Measurements from ENCODE around the gene ENHO. TPM values are rescaled to one million over a fixed set of nuclear protein-coding genes. Genes with fewer than 3 reads are reported as not detected.
A peak's percentile ranks its signal among the peaks of the same experiment; 100 is the strongest.
"Not testable (repeated sequence)": the region's sequence is repeated elsewhere in the genome, so short reads cannot be mapped to it uniquely, and the experiment has no call there.

The ENHO gene
- polyA plus RNA-seq, 1 donor from 2014 or later: not detected

GRCh38 chr9:34550681-34551270, 28.0 kb upstream of the ENHO start:
- peaks cover 0 to 1% (median 0%) of the 10 kb centered on the region in 3 donors for H3K4me1 Mint-ChIP-seq
- peak overlapping the region in 1 of 4 donors; percentile 23 for H3K4me3 Mint-ChIP-seq
- no peaks in the 10 kb centered on the region for H3K9me3 Mint-ChIP-seq
- H3K27ac Mint-ChIP-seq: no peak overlapping the region
- H3K36me3 Mint-ChIP-seq: no peaks in the 10 kb centered on the region
- H3K27me3 Mint-ChIP-seq: peaks cover 14% of the 10 kb centered on the region

- no peak overlapping the region for H3K27ac Mint-ChIP-seq
- no peaks in the 10 kb centered on the region for H3K9me3 Mint-ChIP-seq
- H3K4me3 Mint-ChIP-seq: no peak overlapping the region
- H3K4me1 Mint-ChIP-seq: peaks cover 0 to 1% (median 0%) of the 10 kb centered on the region in 3 donors
- no peaks in the 10 kb centered on the region for H3K36me3 Mint-ChIP-seq
- H3K27me3 Mint-ChIP-seq: peaks cover 14% of the 10 kb centered on the region
These were observed 27.4 kb upstream of the ENHO start for GRCh38 chr9:34550016-34550680.

- peaks cover 10% of the 10 kb centered on the region for H3K27me3 Mint-ChIP-seq
- H3K36me3 Mint-ChIP-seq: no peaks in the 10 kb centered on the region
- no peaks in the 10 kb centered on the region for H3K4me1 Mint-ChIP-seq
- no peaks in the 10 kb centered on the region for H3K9me3 Mint-ChIP-seq
- H3K4me3 Mint-ChIP-seq: no peak overlapping the region
- no peak overlapping the region for H3K27ac Mint-ChIP-seq
These were observed 26.6 kb upstream of the ENHO start for GRCh38 chr9:34549407-34549732.

- Mint-ChIP-seq H3K27me3 (peaks cover 11% of the 10 kb centered on the region), H3K36me3 (no peaks in the 10 kb centered on the region), H3K27ac (peak overlapping the region in 1 of 3 donors; percentile 15), H3K9me3 (no peaks in the 10 kb centered on the region), H3K4me3 (no peak overlapping the region), H3K4me1 (no peaks in the 10 kb centered on the region)
These were observed 25.3 kb upstream of the ENHO start for GRCh38 chr9:34547960-34548611.

- Mint-ChIP-seq H3K4me3 (no peak overlapping the region), H3K36me3 (no peaks in the 10 kb centered on the region), H3K27me3 (peaks cover 11% of the 10 kb centered on the region), H3K9me3 (no peaks in the 10 kb centered on the region), H3K4me1 (no peaks in the 10 kb centered on the region), H3K27ac (no peak overlapping the region)
These were observed 24.3 kb upstream of the ENHO start for GRCh38 chr9:34546834-34547827.

GRCh38 chr9:34546102-34546833, 23.5 kb upstream of the ENHO start:
- Mint-ChIP-seq H3K9me3 (no peaks in the 10 kb centered on the region), H3K4me1 (no peaks in the 10 kb centered on the region), H3K27me3 (peaks cover 11% of the 10 kb centered on the region), H3K4me3 (no peak overlapping the region), H3K27ac (no peak overlapping the region), H3K36me3 (no peaks in the 10 kb centered on the region)

- Mint-ChIP-seq H3K27ac (no peak overlapping the region), H3K36me3 (no peaks in the 10 kb centered on the region), H3K27me3 (peaks cover 11% of the 10 kb centered on the region), H3K9me3 (no peaks in the 10 kb centered on the region), H3K4me1 (no peaks in the 10 kb centered on the region), H3K4me3 (no peak overlapping the region)
These were observed 22.7 kb upstream of the ENHO start for GRCh38 chr9:34545497-34545896.

- H3K9me3 Mint-ChIP-seq: no peaks in the 10 kb centered on the region
- H3K27ac Mint-ChIP-seq: no peak overlapping the region
- no peak overlapping the region for H3K4me3 Mint-ChIP-seq
- peaks cover 13% of the 10 kb centered on the region for H3K27me3 Mint-ChIP-seq
- no peaks in the 10 kb centered on the region for H3K4me1 Mint-ChIP-seq
- H3K36me3 Mint-ChIP-seq: no peaks in the 10 kb centered on the region
These were observed 21.2 kb upstream of the ENHO start for GRCh38 chr9:34544035-34544434.

GRCh38 chr9:34541540-34541939, 18.8 kb upstream of the ENHO start:
- H3K9me3 Mint-ChIP-seq: no peaks in the 10 kb centered on the region
- peaks cover 10% of the 10 kb centered on the region for H3K27me3 Mint-ChIP-seq
- no peak overlapping the region for H3K4me3 Mint-ChIP-seq
- no peaks in the 10 kb centered on the region for H3K4me1 Mint-ChIP-seq
- no peaks in the 10 kb centered on the region for H3K36me3 Mint-ChIP-seq
- H3K27ac Mint-ChIP-seq: no peak overlapping the region

- Mint-ChIP-seq H3K9me3 (no peaks in the 10 kb centered on the region), H3K27me3 (peaks cover 11% of the 10 kb centered on the region), H3K4me1 (no peaks in the 10 kb centered on the region), H3K4me3 (no peak overlapping the region), H3K27ac (no peak overlapping the region), H3K36me3 (no peaks in the 10 kb centered on the region)
These were observed 18.0 kb upstream of the ENHO start for GRCh38 chr9:34540827-34541226.

- Mint-ChIP-seq H3K27ac (no peak overlapping the region), H3K4me1 (peaks cover 0 to 1% (median 0%) of the 10 kb centered on the region in 3 donors), H3K4me3 (no peak overlapping the region), H3K27me3 (peaks cover 32% of the 10 kb centered on the region), H3K36me3 (no peaks in the 10 kb centered on the region), H3K9me3 (no peaks in the 10 kb centered on the region)
These were observed 13.9 kb upstream of the ENHO start for GRCh38 chr9:34536685-34537084.

GRCh38 chr9:34532041-34532440, 9.3 kb upstream of the ENHO start:
- H3K36me3 Mint-ChIP-seq, H3K4me1 Mint-ChIP-seq, H3K9me3 Mint-ChIP-seq, H3K4me3 Mint-ChIP-seq, H3K27ac Mint-ChIP-seq: not testable (repeated sequence)
- peaks cover 31% of the 10 kb centered on the region for H3K27me3 Mint-ChIP-seq

GRCh38 chr9:34526026-34526425, 3.2 kb upstream of the ENHO start:
- Mint-ChIP-seq H3K4me3 (no peak overlapping the region), H3K27ac (no peak overlapping the region), H3K36me3 (no peaks in the 10 kb centered on the region), H3K27me3 (peaks cover 11% of the 10 kb centered on the region), H3K4me1 (peaks cover 0 to 11% (median 4%) of the 10 kb centered on the region in 3 donors), H3K9me3 (peaks cover 0 to 2% (median 0%) of the 10 kb centered on the region in 3 donors)

- Mint-ChIP-seq H3K36me3 (no peaks in the 10 kb centered on the region), H3K27ac (no peak overlapping the region), H3K4me3 (peak overlapping the region in 1 of 4 donors; percentile 71), H3K4me1 (peaks cover 0 to 11% (median 4%) of the 10 kb centered on the region in 3 donors), H3K9me3 (peaks cover 0 to 2% (median 0%) of the 10 kb centered on the region in 3 donors), H3K27me3 (peaks cover 11% of the 10 kb centered on the region)
These were observed 1.6 kb upstream of the ENHO start for GRCh38 chr9:34524349-34524748.
